OCI-LY3 (cell line): ENCODE results near the gene ABCD1.

Experiments
- EZH2phosphoT487 ChIP-seq: fragments of 200-600 bp; shearing (Covaris generic); IDR thresholded peaks from 2 replicates; pipeline ENCODE4 v1.6.1; 2018; ENCODE audit warnings: antibody characterized with exemption, mixed run types, low read depth
- TF ChIP-seq, protein P1 (sequence below): fragments of 200-600, 300-600 bp; sonication (generic); IDR thresholded peaks from 2 replicates; pipeline ENCODE4 v1.5.1; 2014; ENCODE audit warnings: antibody characterized with exemption, low read length, low read depth

DNA sequence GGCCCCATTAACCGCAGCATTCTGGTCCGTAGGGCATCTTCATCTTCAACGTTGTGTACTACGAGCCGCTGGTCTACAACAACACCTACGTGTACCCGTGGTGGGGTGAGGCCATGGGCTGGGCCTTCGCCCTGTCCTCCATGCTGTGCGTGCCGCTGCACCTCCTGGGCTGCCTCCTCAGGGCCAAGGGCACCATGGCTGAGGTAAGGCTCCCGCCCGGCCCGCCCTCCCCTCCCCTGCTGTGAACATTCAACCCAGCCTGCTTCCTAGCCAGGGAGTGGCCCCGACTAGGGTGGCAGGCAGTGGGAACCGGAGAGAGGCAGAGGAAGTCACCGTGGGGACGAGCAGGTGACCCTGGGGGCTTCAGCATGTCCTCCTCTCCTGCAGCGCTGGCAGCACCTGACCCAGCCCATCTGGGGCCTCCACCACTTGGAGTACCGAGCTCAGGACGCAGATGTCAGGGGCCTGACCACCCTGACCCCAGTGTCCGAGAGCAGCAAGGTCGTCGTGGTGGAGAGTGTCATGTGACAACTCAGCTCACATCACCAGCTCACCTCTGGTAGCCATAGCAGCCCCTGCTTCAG lies 29.9 kb upstream of the ABCD1 start:
- TF ChIP-seq, protein P1, sequence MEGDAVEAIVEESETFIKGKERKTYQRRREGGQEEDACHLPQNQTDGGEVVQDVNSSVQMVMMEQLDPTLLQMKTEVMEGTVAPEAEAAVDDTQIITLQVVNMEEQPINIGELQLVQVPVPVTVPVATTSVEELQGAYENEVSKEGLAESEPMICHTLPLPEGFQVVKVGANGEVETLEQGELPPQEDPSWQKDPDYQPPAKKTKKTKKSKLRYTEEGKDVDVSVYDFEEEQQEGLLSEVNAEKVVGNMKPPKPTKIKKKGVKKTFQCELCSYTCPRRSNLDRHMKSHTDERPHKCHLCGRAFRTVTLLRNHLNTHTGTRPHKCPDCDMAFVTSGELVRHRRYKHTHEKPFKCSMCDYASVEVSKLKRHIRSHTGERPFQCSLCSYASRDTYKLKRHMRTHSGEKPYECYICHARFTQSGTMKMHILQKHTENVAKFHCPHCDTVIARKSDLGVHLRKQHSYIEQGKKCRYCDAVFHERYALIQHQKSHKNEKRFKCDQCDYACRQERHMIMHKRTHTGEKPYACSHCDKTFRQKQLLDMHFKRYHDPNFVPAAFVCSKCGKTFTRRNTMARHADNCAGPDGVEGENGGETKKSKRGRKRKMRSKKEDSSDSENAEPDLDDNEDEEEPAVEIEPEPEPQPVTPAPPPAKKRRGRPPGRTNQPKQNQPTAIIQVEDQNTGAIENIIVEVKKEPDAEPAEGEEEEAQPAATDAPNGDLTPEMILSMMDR = no peak
- TF ChIP-seq EZH2phosphoT487 = no peak
